H54 (cell line): Measurements from ENCODE around the gene WWOX.

Source experiments
- DNase-seq: peaks from one replicate; pipeline ENCODE4 v3.0.0; 2011; ENCODE audit warnings: low spot score, mixed read lengths; ENCODE audit not compliant: insufficient read length
- FAIRE-seq: peaks from 3 replicates; lab custom pipeline; 2011; peaks lifted over from hg19 to GRCh38; lab: Jason Lieb, UNC
- POLR2A ChIP-seq: IDR thresholded peaks from 2 replicates; pipeline ENCODE4 v1.6.1; 2011; ENCODE audit warnings: low read depth, mild to moderate bottlenecking, low read length

Gene WWOX

GRCh38 chr16:78485188-78485916, 385.9 kb downstream of the WWOX start:
- no peak for TF ChIP-seq POLR2A
- FAIRE-seq: no peak
- DNase-seq: no peak

GRCh38 chr16:78485917-78486257, 386.4 kb downstream of the WWOX start:
- FAIRE-seq (no peak), DNase-seq (no peak)
- TF ChIP-seq POLR2A: no peak

GRCh38 chr16:78487471-78487870, 388.0 kb downstream of the WWOX start:
- no peak for TF ChIP-seq POLR2A
- FAIRE-seq: no peak
- DNase-seq: no peak

GRCh38 chr16:78489072-78489471, 389.6 kb downstream of the WWOX start:
- DNase-seq: no peak
- FAIRE-seq: no peak

GRCh38 chr16:78489631-78490030, 390.2 kb downstream of the WWOX start:
- FAIRE-seq: no peak
- TF ChIP-seq POLR2A: no peak
- no peak for DNase-seq

More at GRCh38 chr16:78489072-78489471, 389.6 kb downstream of the WWOX start:
- TF ChIP-seq POLR2A: no peak

GRCh38 chr16:78490431-78490830, 391.0 kb downstream of the WWOX start:
- TF ChIP-seq POLR2A: no peak
- no peak for FAIRE-seq
- no peak for DNase-seq

- FAIRE-seq: no peak
- peak; percentile 26 for DNase-seq
- no peak for TF ChIP-seq POLR2A
Observed at GRCh38 chr16:78490847-78491246, 391.4 kb downstream of the WWOX start.

GRCh38 chr16:78493573-78493972, 394.1 kb downstream of the WWOX start:
- no peak for TF ChIP-seq POLR2A
- FAIRE-seq (no peak), DNase-seq (no peak)

GRCh38 chr16:78494105-78494504, 394.7 kb downstream of the WWOX start:
- TF ChIP-seq POLR2A: no peak
- DNase-seq (no peak), FAIRE-seq (no peak)

GRCh38 chr16:78494674-78495073, 395.2 kb downstream of the WWOX start:
- TF ChIP-seq POLR2A: no peak
- DNase-seq: no peak
- no peak for FAIRE-seq

- no peak for TF ChIP-seq POLR2A
- DNase-seq (no peak), FAIRE-seq (no peak)
Observed at GRCh38 chr16:78496189-78496588, 396.7 kb downstream of the WWOX start.

GRCh38 chr16:78499399-78499798, 399.9 kb downstream of the WWOX start:
- DNase-seq (no peak), FAIRE-seq (no peak)
- no peak for TF ChIP-seq POLR2A

GRCh38 chr16:78500659-78501270, 401.3 kb downstream of the WWOX start:
- DNase-seq (no peak), FAIRE-seq (no peak)
- no peak for TF ChIP-seq POLR2A

- DNase-seq (no peak), FAIRE-seq (no peak)
- no peak for TF ChIP-seq POLR2A
Observed at GRCh38 chr16:78501744-78502143, 402.3 kb downstream of the WWOX start.

GRCh38 chr16:78502812-78503350, 403.4 kb downstream of the WWOX start:
- TF ChIP-seq POLR2A: no peak
- DNase-seq (no peak), FAIRE-seq (no peak)
